C4-2B (cell line): Measurements from ENCODE around the gene TUB.

Experiments
- CTCF ChIP-seq: fragments of 450-650 bp; conservative IDR thresholded peaks from 2 replicates; pipeline ENCODE4 v1.5.1; 2017; ENCODE audit warnings: mild to moderate bottlenecking
- ZFX ChIP-seq: fragments of 450-650 bp; IDR thresholded peaks from 2 replicates; pipeline ENCODE4 v1.6.1; 2017

GRCh38 chr11:8126649-8127289, 45.8 kb downstream of the TUB start:
- TF ChIP-seq CTCF (no peak), ZFX (no peak)
